Measurements from ENCODE around the gene MDN1.

DNA sequence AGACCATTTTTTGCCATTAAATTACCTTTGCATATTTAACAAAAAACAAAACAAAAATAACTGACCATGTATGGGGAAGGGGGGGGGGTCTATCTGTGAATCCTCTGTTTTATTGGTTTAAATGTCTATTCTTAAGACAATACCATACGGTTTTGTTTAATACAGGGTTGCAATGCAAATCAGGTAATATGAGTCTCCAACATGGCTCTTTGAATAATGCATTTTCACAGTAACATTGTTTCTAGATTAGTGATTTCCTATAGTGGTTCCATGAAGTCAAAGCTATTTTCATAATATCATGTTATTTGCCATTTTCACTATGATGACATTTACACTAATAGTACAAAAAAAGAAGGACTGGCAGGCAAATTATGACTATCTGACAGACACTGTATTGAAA is 116.3 kb downstream of the MDN1 start:
- TF ChIP-seq ARNTL (CRISPR knock-in tag; IDR thresholded peaks at IDR 0.05; ENCODE audit: borderline replicate concordance, low read depth): no peak
- no peak for TF ChIP-seq PATZ1 (CRISPR knock-in tag; IDR thresholded peaks at IDR 0.05; ENCODE audit: borderline replicate concordance)
- TF ChIP-seq GLIS3 (CRISPR knock-in tag; IDR thresholded peaks at IDR 0.05): no peak
- no peak for TF ChIP-seq CSDC2 (CRISPR knock-in tag; IDR thresholded peaks at IDR 0.05)
- TF ChIP-seq TCF4 (CRISPR knock-in tag; IDR thresholded peaks at IDR 0.05; ENCODE audit: borderline replicate concordance): no peak
- TF ChIP-seq TOX (CRISPR knock-in tag; IDR thresholded peaks at IDR 0.05; ENCODE audit: borderline replicate concordance): no peak
- no peak for TF ChIP-seq ZNF8 (CRISPR knock-in tag; IDR thresholded peaks at IDR 0.05)
